ENCODE data around the gene HAUS8.

GRCh38 chr19:17020823-17021222, 54.4 kb downstream of the HAUS8 start:
- TF ChIP-seq REST (IDR thresholded peaks at IDR 0.05; ENCODE audit: borderline replicate concordance), result no peak
- TF ChIP-seq, protein P1, sequence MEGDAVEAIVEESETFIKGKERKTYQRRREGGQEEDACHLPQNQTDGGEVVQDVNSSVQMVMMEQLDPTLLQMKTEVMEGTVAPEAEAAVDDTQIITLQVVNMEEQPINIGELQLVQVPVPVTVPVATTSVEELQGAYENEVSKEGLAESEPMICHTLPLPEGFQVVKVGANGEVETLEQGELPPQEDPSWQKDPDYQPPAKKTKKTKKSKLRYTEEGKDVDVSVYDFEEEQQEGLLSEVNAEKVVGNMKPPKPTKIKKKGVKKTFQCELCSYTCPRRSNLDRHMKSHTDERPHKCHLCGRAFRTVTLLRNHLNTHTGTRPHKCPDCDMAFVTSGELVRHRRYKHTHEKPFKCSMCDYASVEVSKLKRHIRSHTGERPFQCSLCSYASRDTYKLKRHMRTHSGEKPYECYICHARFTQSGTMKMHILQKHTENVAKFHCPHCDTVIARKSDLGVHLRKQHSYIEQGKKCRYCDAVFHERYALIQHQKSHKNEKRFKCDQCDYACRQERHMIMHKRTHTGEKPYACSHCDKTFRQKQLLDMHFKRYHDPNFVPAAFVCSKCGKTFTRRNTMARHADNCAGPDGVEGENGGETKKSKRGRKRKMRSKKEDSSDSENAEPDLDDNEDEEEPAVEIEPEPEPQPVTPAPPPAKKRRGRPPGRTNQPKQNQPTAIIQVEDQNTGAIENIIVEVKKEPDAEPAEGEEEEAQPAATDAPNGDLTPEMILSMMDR (IDR thresholded peaks at IDR 0.05; ENCODE audit: poor library complexity, severe bottlenecking), result no peak
- no peak for TF ChIP-seq EZH2 (IDR thresholded peaks at IDR 0.05; ENCODE audit: borderline replicate concordance, insufficient read depth, low read length, poor library complexity, severe bottlenecking)
- no peak for TF ChIP-seq POLR2AphosphoS5 (IDR thresholded peaks at IDR 0.05)
- no peak for TF ChIP-seq EP300 (conservative IDR thresholded peaks at IDR 0.05; ENCODE audit: poor library complexity, severe bottlenecking)
- TF ChIP-seq RAD21 (conservative IDR thresholded peaks at IDR 0.05), result no peak

Data from neural cell (in vitro differentiated cells).